ENCODE results near the gene ERN2. TPM values are rescaled to one million over a fixed set of nuclear protein-coding genes. Genes with fewer than 3 reads are reported as not detected.

ERN2 gene
- total RNA-seq, 1 experiment from 2014 or later: not detected

GRCh38 chr16:23699100-23699499 is 13.9 kb downstream of the ERN2 start:
- no peaks in the 10 kb centered on the region for H3K9me3 ChIP-seq
- H3K36me3 ChIP-seq: no peaks in the 10 kb centered on the region
- DNase-seq: no peak
- no peaks in the 10 kb centered on the region for H3K27me3 ChIP-seq
- no peak overlapping the region for H3K4me3 ChIP-seq

- no peak for DNase-seq
- Histone ChIP-seq H3K36me3 (peaks cover 17% of the 10 kb centered on the region), H3K9me3 (no peaks in the 10 kb centered on the region), H3K27me3 (no peaks in the 10 kb centered on the region), H3K4me3 (no peak overlapping the region)
Measured at GRCh38 chr16:23695756-23696155, 17.3 kb downstream of the ERN2 start.

- Histone ChIP-seq H3K4me3 (no peak overlapping the region), H3K27me3 (no peaks in the 10 kb centered on the region)
Measured at GRCh38 chr16:23694644-23695373, 18.2 kb downstream of the ERN2 start.

GRCh38 chr16:23694265-23694643 is 18.8 kb downstream of the ERN2 start:
- Histone ChIP-seq H3K36me3 (peaks cover 32% of the 10 kb centered on the region), H3K27me3 (no peaks in the 10 kb centered on the region), H3K9me3 (no peaks in the 10 kb centered on the region), H3K4me3 (no peak overlapping the region)
- no peak for DNase-seq

More at GRCh38 chr16:23694644-23695373, 18.2 kb downstream of the ERN2 start:
- DNase-seq: no peak
- Histone ChIP-seq H3K36me3 (peaks cover 26% of the 10 kb centered on the region), H3K9me3 (no peaks in the 10 kb centered on the region)

GRCh38 chr16:23692190-23692837 is 20.7 kb downstream of the ERN2 start:
- Histone ChIP-seq H3K27me3 (no peaks in the 10 kb centered on the region), H3K36me3 (peaks cover 51% of the 10 kb centered on the region), H3K4me3 (no peak overlapping the region), H3K9me3 (no peaks in the 10 kb centered on the region)
- no peak for DNase-seq

GRCh38 chr16:23691483-23692189 is 21.4 kb downstream of the ERN2 start:
- Histone ChIP-seq H3K4me3 (no peak overlapping the region), H3K36me3 (peaks cover 58% of the 10 kb centered on the region), H3K9me3 (no peaks in the 10 kb centered on the region), H3K27me3 (no peaks in the 10 kb centered on the region)
- peak; percentile 90 for DNase-seq

GRCh38 chr16:23690771-23691482 is 22.1 kb downstream of the ERN2 start:
- no peak for DNase-seq
- no peaks in the 10 kb centered on the region for H3K27me3 ChIP-seq
- H3K36me3 ChIP-seq: peaks cover 65% of the 10 kb centered on the region
- no peaks in the 10 kb centered on the region for H3K9me3 ChIP-seq
- no peak overlapping the region for H3K4me3 ChIP-seq

- Histone ChIP-seq H3K27me3 (no peaks in the 10 kb centered on the region), H3K36me3 (peaks cover 75% of the 10 kb centered on the region), H3K4me3 (no peak overlapping the region), H3K9me3 (no peaks in the 10 kb centered on the region)
- no peak for DNase-seq
Measured at GRCh38 chr16:23689442-23690187, 23.4 kb downstream of the ERN2 start.

- Histone ChIP-seq H3K27me3 (no peaks in the 10 kb centered on the region), H3K36me3 (peaks cover 93% of the 10 kb centered on the region), H3K4me3 (no peak overlapping the region), H3K9me3 (no peaks in the 10 kb centered on the region)
- no peak for DNase-seq
Measured at GRCh38 chr16:23687034-23687808, 25.8 kb downstream of the ERN2 start.

- no peak overlapping the region for H3K4me3 ChIP-seq
- H3K27me3 ChIP-seq: no peaks in the 10 kb centered on the region
- no peak for DNase-seq
- H3K36me3 ChIP-seq: peaks cover 89% of the 10 kb centered on the region
- no peaks in the 10 kb centered on the region for H3K9me3 ChIP-seq
Measured at GRCh38 chr16:23683487-23683886, 29.5 kb downstream of the ERN2 start.

- H3K27me3 ChIP-seq: no peaks in the 10 kb centered on the region
- peaks cover 76% of the 10 kb centered on the region for H3K36me3 ChIP-seq
- no peak for DNase-seq
- no peaks in the 10 kb centered on the region for H3K9me3 ChIP-seq
- no peak overlapping the region for H3K4me3 ChIP-seq
Measured at GRCh38 chr16:23682181-23682580, 30.8 kb downstream of the ERN2 start.

GRCh38 chr16:23679986-23680336 is 33.1 kb downstream of the ERN2 start:
- Histone ChIP-seq H3K4me3 (peak overlapping the region; percentile 64), H3K27me3 (no peaks in the 10 kb centered on the region), H3K36me3 (peaks cover 57% of the 10 kb centered on the region), H3K9me3 (no peaks in the 10 kb centered on the region)
- DNase-seq: no peak

- DNase-seq: peak; percentile 79
- Histone ChIP-seq H3K36me3 (peaks cover 54% of the 10 kb centered on the region), H3K9me3 (no peaks in the 10 kb centered on the region), H3K4me3 (peak overlapping the region; percentile 64), H3K27me3 (no peaks in the 10 kb centered on the region)
Measured at GRCh38 chr16:23679274-23679985, 33.6 kb downstream of the ERN2 start.

- H3K4me3 ChIP-seq: peak within 1 kb of the TSS; percentile 64
- H3K36me3 ChIP-seq: peaks cover 47% of the 10 kb centered on the region
- no peaks in the 10 kb centered on the region for H3K9me3 ChIP-seq
- H3K27me3 ChIP-seq: no peaks in the 10 kb centered on the region
- DNase-seq: peak; percentile 93
Measured at GRCh38 chr16:23678430-23679273, 34.4 kb downstream of the ERN2 start, which contains the start of gene PLK1. PLK1 (plus strand) TSS chr16:23678889; CDS start chr16:23678933, 44 bp downstream.

Measured in MG63 (cell line).